Osteocyte (in vitro differentiated cells): ENCODE measurements around the gene CYP4F12. TPM values are rescaled to one million over a fixed set of nuclear protein-coding genes. Genes with fewer than 3 reads are reported as not detected.

Source experiments
- DNase-seq: peaks from one replicate; pipeline ENCODE4 v3.0.0; 2021; ENCODE audit warnings: mixed read lengths; ENCODE audit not compliant: unreplicated experiment; ENCODE audit errors: extremely low spot score
- H3K27ac Mint-ChIP-seq: one replicate; pipeline ENCODE4 v1.8.0; 2021; ENCODE audit warnings: mild to moderate bottlenecking, mixed read lengths; ENCODE audit not compliant: unreplicated experiment
- H3K27me3 Mint-ChIP-seq: one replicate; pipeline ENCODE4 v1.8.0; 2021; ENCODE audit warnings: mixed read lengths; ENCODE audit not compliant: unreplicated experiment
- H3K36me3 Mint-ChIP-seq: one replicate; pipeline ENCODE4 v1.8.0; 2021; ENCODE audit warnings: mixed read lengths; ENCODE audit not compliant: unreplicated experiment
- H3K4me1 Mint-ChIP-seq: one replicate; pipeline ENCODE4 v1.8.0; 2021; ENCODE audit warnings: mixed read lengths; ENCODE audit not compliant: unreplicated experiment
- H3K4me3 Mint-ChIP-seq: one replicate; pipeline ENCODE4 v1.8.0; 2021; ENCODE audit warnings: mild to moderate bottlenecking, moderate library complexity, mixed read lengths; ENCODE audit not compliant: unreplicated experiment
- H3K9me3 Mint-ChIP-seq: one replicate; pipeline ENCODE4 v1.8.0; 2021; ENCODE audit warnings: mixed read lengths; ENCODE audit not compliant: unreplicated experiment
- CTCF ChIP-seq: fragments of 200-600 bp; sonication (generic); IDR thresholded peaks from 2 replicates; pipeline ENCODE4 v1.5.0; 2021; ENCODE audit warnings: antibody characterized with exemption, mild to moderate bottlenecking, moderate library complexity
- long read RNA-seq: library from polyadenylated mRNA; unstranded; transcript quantifications from one replicate; pipeline ENCODE4 v2.0.0, GENCODE V29; 2021
- total RNA-seq: library from RNA; stranded (reverse); gene quantifications from 2 replicates; pipeline ENCODE4 v1.2.1, GENCODE V29; 2021

The CYP4F12 gene
- not detected in 2 replicates for total RNA-seq
- long read RNA-seq, result 0 reads

- no peak within 1 kb of the TSS for H3K27ac Mint-ChIP-seq
- H3K4me3 Mint-ChIP-seq, result no peak within 1 kb of the TSS
- H3K9me3 Mint-ChIP-seq, result peaks cover 5% of the 10 kb centered on the region
- no peaks in the 10 kb centered on the region for H3K27me3 Mint-ChIP-seq
- TF ChIP-seq CTCF, result no peak
- no peaks in the 10 kb centered on the region for H3K36me3 Mint-ChIP-seq
- DNase-seq, result no peak
- no peaks in the 10 kb centered on the region for H3K4me1 Mint-ChIP-seq
Observed at GRCh38 chr19:15672580-15673175, at the start of gene CYP4F12. TSS of gene CYP4F12 (plus strand) at chr19:15673087. CDS start at chr19:15673530, 443 bp downstream.

GRCh38 chr19:15623711-15624318 lies 49.1 kb upstream of the CYP4F12 start:
- TF ChIP-seq CTCF, result no peak
- Mint-ChIP-seq H3K9me3 (peaks cover 11% of the 10 kb centered on the region), H3K27me3 (no peaks in the 10 kb centered on the region), H3K4me1 (no peaks in the 10 kb centered on the region), H3K27ac (no peak overlapping the region), H3K36me3 (no peaks in the 10 kb centered on the region), H3K4me3 (no peak overlapping the region)
- peak; percentile 68 for DNase-seq

- Mint-ChIP-seq H3K27ac (no peak overlapping the region), H3K36me3 (no peaks in the 10 kb centered on the region), H3K4me1 (no peaks in the 10 kb centered on the region), H3K27me3 (no peaks in the 10 kb centered on the region), H3K4me3 (no peak overlapping the region), H3K9me3 (peaks cover 1% of the 10 kb centered on the region)
- no peak for TF ChIP-seq CTCF
- peak; percentile 78 for DNase-seq
Observed at GRCh38 chr19:15628236-15629002, 44.5 kb upstream of the CYP4F12 start.

GRCh38 chr19:15629003-15629880 lies 43.6 kb upstream of the CYP4F12 start:
- peaks cover under 1% of the 10 kb centered on the region for H3K9me3 Mint-ChIP-seq
- H3K27me3 Mint-ChIP-seq, result no peaks in the 10 kb centered on the region
- no peaks in the 10 kb centered on the region for H3K36me3 Mint-ChIP-seq
- TF ChIP-seq CTCF, result peak; percentile 75
- H3K27ac Mint-ChIP-seq, result no peak overlapping the region
- no peaks in the 10 kb centered on the region for H3K4me1 Mint-ChIP-seq
- no peak overlapping the region for H3K4me3 Mint-ChIP-seq
- DNase-seq, result peak; percentile 90
